Esophagus muscularis mucosa (tissue), 4 donors: ENCODE data around the gene RPS6KB1.

Experiments
- EP300 ChIP-seq: sonication (generic); formaldehyde crosslinking; IDR thresholded peaks from one replicate; pipeline ENCODE4 v1.6.1; 2017; ENCODE audit warnings: antibody characterized with exemption
- POLR2A ChIP-seq: fragments of 450-650 bp; IDR thresholded peaks from one replicate; pipeline ENCODE4 v1.6.1; 2017; ENCODE audit warnings: antibody characterized with exemption, moderate library complexity, mild to moderate bottlenecking, low read depth
- POLR2AphosphoS5 ChIP-seq, 2 donors: sonication (generic); formaldehyde crosslinking; IDR thresholded peaks; one replicate each; pipeline ENCODE4 v1.6.1; 2017; ENCODE audit warnings: antibody characterized with exemption in 2 of 2
- TF ChIP-seq, protein P1 (sequence below), 3 experiments: fragments of 200-600 bp in 2 of 3; fragments of 450-650 bp in 1 of 3; sonication (generic) in 2 of 3; IDR thresholded peaks; one replicate each; pipeline ENCODE4 v1.5.1; 2017 to 2019; ENCODE audit warnings: antibody characterized with exemption in 3 of 3, mild to moderate bottlenecking in 2 of 3, moderate library complexity in 1 of 3

DNA sequence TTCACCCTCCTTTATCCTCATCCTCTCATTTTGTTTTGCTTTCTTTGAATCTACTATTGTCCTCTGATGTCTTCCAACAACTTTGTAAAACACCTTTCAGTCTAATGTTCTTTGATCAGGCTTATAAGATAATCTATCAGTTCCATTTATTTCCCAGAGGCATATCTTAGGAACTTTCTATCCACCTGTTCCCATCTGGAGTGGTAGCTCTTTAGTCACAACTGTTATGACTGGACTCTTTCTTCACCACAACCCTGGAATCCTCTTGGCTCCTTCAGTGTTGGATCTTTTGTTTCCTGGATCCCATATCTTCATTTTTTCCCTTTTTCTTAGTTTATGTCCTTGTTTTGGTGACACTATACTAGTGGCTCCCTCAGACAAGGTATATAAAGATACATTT lies 23.5 kb downstream of the RPS6KB1 start:
- TF ChIP-seq POLR2A (no peak), EP300 (no peak), POLR2AphosphoS5 (IDR thresholded peaks at IDR 0.05) (no peak)
- TF ChIP-seq, protein P1, sequence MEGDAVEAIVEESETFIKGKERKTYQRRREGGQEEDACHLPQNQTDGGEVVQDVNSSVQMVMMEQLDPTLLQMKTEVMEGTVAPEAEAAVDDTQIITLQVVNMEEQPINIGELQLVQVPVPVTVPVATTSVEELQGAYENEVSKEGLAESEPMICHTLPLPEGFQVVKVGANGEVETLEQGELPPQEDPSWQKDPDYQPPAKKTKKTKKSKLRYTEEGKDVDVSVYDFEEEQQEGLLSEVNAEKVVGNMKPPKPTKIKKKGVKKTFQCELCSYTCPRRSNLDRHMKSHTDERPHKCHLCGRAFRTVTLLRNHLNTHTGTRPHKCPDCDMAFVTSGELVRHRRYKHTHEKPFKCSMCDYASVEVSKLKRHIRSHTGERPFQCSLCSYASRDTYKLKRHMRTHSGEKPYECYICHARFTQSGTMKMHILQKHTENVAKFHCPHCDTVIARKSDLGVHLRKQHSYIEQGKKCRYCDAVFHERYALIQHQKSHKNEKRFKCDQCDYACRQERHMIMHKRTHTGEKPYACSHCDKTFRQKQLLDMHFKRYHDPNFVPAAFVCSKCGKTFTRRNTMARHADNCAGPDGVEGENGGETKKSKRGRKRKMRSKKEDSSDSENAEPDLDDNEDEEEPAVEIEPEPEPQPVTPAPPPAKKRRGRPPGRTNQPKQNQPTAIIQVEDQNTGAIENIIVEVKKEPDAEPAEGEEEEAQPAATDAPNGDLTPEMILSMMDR (IDR thresholded peaks at IDR 0.05) = no peak
